IPS-11a (cell line): ENCODE data around the gene TIGD4.
"Not testable (repeated sequence)": the region's sequence is repeated elsewhere in the genome, so short reads cannot be mapped to it uniquely, and the experiment has no call there.

Source experiments
- H3K4me3 ChIP-seq: one replicate; pipeline ENCODE4 v1.5.1; 2013; ENCODE audit warnings: low read depth, low read length, control low read depth

TIGD4 gene

GRCh38 chr4:152784490-152785350 is 5.2 kb upstream of the TIGD4 start:
- no peak overlapping the region for H3K4me3 ChIP-seq

- H3K4me3 ChIP-seq: peak overlapping the region; percentile 76
Observed at GRCh38 chr4:152780267-152780778, 793 bp upstream of the TIGD4 start.

- peak overlapping the region; percentile 76 for H3K4me3 ChIP-seq
Observed at GRCh38 chr4:152778656-152779512, 646 bp downstream of the TIGD4 start.

GRCh38 chr4:152777488-152777887 is 2.0 kb downstream of the TIGD4 start:
- no peak overlapping the region for H3K4me3 ChIP-seq

GRCh38 chr4:152776352-152776751 is 3.2 kb downstream of the TIGD4 start:
- no peak overlapping the region for H3K4me3 ChIP-seq

GRCh38 chr4:152773953-152774352 is 5.6 kb downstream of the TIGD4 start:
- no peak overlapping the region for H3K4me3 ChIP-seq

- no peak overlapping the region for H3K4me3 ChIP-seq
Observed at GRCh38 chr4:152773339-152773738, 6.2 kb downstream of the TIGD4 start.

- no peak overlapping the region for H3K4me3 ChIP-seq
Observed at GRCh38 chr4:152771741-152772533, 7.6 kb downstream of the TIGD4 start.

- H3K4me3 ChIP-seq: not testable (repeated sequence)
Observed at GRCh38 chr4:152765069-152765737, 14.3 kb downstream of the TIGD4 start.

- H3K4me3 ChIP-seq: no peak overlapping the region
Observed at GRCh38 chr4:152763796-152764195, 15.7 kb downstream of the TIGD4 start.

GRCh38 chr4:152748619-152749018 is 30.9 kb downstream of the TIGD4 start:
- no peak overlapping the region for H3K4me3 ChIP-seq

- no peak overlapping the region for H3K4me3 ChIP-seq
Observed at GRCh38 chr4:152747444-152747843, 32.1 kb downstream of the TIGD4 start.

GRCh38 chr4:152738827-152739226 is 40.7 kb downstream of the TIGD4 start:
- H3K4me3 ChIP-seq: no peak overlapping the region

- H3K4me3 ChIP-seq: no peak overlapping the region
Observed at GRCh38 chr4:152735906-152736305, 43.6 kb downstream of the TIGD4 start.

- H3K4me3 ChIP-seq: no peak overlapping the region
Observed at GRCh38 chr4:152735396-152735859, 44.1 kb downstream of the TIGD4 start.

- H3K4me3 ChIP-seq: no peak overlapping the region
Observed at GRCh38 chr4:152734699-152735050, 44.9 kb downstream of the TIGD4 start.

GRCh38 chr4:152734015-152734698 is 45.4 kb downstream of the TIGD4 start:
- H3K4me3 ChIP-seq: no peak overlapping the region

- no peak overlapping the region for H3K4me3 ChIP-seq
Observed at GRCh38 chr4:152731997-152732396, 47.5 kb downstream of the TIGD4 start.

GRCh38 chr4:152729466-152729865 is 50.1 kb downstream of the TIGD4 start:
- no peak overlapping the region for H3K4me3 ChIP-seq

- no peak overlapping the region for H3K4me3 ChIP-seq
Observed at GRCh38 chr4:152728343-152728742, 51.2 kb downstream of the TIGD4 start.
